ENCODE measurements around the gene ZGPAT. TPM values are rescaled to one million over a fixed set of nuclear protein-coding genes. Genes with fewer than 3 reads are reported as not detected.

The ZGPAT gene
- total RNA-seq, 1 donor from 2014 or later, result 32.8 TPM

GRCh38 chr20:63686094-63686491, 21.7 kb upstream of the ZGPAT start:
- Mint-ChIP-seq H3K36me3 (no peaks in the 10 kb centered on the region), H3K27ac (no peak overlapping the region), H3K27me3 (no peaks in the 10 kb centered on the region), H3K4me3 (no peak overlapping the region), H3K9me3 (no peaks in the 10 kb centered on the region), H3K4me1 (ENCODE audit: unreplicated experiment) (no peaks in the 10 kb centered on the region)
- TF ChIP-seq, protein P1, sequence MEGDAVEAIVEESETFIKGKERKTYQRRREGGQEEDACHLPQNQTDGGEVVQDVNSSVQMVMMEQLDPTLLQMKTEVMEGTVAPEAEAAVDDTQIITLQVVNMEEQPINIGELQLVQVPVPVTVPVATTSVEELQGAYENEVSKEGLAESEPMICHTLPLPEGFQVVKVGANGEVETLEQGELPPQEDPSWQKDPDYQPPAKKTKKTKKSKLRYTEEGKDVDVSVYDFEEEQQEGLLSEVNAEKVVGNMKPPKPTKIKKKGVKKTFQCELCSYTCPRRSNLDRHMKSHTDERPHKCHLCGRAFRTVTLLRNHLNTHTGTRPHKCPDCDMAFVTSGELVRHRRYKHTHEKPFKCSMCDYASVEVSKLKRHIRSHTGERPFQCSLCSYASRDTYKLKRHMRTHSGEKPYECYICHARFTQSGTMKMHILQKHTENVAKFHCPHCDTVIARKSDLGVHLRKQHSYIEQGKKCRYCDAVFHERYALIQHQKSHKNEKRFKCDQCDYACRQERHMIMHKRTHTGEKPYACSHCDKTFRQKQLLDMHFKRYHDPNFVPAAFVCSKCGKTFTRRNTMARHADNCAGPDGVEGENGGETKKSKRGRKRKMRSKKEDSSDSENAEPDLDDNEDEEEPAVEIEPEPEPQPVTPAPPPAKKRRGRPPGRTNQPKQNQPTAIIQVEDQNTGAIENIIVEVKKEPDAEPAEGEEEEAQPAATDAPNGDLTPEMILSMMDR (conservative IDR thresholded peaks at IDR 0.05), result no peak
- no peak for DNase-seq (ENCODE audit: extremely low spot score, unreplicated experiment)

DNA sequence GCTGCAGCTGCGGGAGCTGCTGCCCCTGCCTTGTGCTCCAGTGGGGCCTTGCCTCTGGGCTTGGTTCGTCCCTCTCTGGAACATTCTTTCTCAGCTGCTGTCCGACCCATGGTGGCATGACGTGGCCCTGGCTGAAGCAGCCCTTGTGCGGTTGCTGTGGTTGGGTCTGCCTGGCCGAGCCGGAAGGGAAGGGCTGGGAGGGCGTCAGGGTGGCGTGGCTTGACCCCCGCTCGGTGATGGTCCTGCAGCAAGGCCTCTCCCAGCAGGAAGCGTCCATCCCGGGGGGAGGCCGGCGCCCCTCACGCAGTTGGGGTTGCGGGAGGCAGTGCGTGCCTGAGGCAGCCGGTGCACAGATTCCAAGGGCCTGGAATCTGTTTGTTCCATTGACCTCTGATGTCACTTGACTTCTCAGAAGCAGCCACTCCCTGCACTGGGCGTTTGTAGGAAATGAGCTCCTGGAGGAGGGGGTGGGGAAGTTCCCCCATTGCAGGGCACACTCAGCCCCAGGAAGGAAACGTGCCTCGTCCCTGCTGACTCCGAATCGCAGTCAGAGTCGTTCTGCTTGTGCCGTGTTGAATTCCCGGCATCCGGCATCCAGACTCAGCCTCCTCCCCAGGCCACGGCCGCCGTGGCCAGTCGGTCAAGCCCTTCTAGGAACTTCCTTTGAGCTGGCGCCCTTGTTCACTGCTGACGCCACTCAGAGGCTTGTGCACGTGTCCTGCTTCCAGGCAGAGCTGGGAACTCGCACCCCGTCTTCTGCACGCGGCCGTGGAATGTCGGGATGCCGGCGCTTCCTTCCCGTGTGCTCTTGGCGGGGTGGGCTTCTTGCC, 21.1 kb upstream of the ZGPAT start:
- H3K36me3 Mint-ChIP-seq, result no peaks in the 10 kb centered on the region
- no peak overlapping the region for H3K4me3 Mint-ChIP-seq
- no peaks in the 10 kb centered on the region for H3K9me3 Mint-ChIP-seq
- H3K4me1 Mint-ChIP-seq (ENCODE audit: unreplicated experiment), result no peaks in the 10 kb centered on the region
- H3K27me3 Mint-ChIP-seq, result no peaks in the 10 kb centered on the region
- DNase-seq (ENCODE audit: extremely low spot score, unreplicated experiment), result no peak
- no peak overlapping the region for H3K27ac Mint-ChIP-seq
- TF ChIP-seq, protein P1 (conservative IDR thresholded peaks at IDR 0.05), result no peak

DNA sequence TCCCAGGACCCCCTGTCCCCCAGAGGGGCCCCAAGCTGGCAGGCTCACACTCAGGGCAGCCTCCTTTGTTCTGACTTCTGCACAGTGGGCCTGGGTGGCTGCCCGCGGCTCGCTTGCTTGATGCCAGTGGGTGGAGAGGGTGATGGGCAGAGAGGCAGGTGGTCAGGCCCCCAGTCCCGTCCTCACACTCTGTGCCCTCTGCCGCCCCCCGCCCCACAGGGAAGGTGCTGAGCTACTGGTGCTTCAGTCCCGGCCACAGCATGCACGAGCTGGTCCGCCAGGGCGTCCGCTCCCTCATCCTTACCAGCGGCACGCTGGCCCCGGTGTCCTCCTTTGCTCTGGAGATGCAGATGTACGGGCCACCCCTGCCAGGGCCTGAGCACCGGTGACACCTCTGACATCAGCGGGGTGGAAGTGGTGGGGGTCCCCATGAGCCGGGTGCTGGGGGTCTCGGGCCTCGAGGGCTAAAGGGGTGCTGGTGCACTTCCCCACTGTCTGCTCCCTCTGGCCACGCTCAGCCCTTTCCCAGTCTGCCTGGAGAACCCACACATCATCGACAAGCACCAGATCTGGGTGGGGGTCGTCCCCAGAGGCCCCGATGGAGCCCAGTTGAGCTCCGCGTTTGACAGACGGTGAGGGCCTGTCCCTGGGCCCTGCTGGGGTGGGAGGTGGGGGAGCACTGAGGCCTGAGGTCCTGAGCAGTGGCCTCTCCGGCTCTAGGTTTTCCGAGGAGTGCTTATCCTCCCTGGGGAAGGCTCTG, 20.2 kb upstream of the ZGPAT start:
- TF ChIP-seq, protein P1 (conservative IDR thresholded peaks at IDR 0.05), result no peak
- Mint-ChIP-seq H3K4me3 (no peak overlapping the region), H3K4me1 (ENCODE audit: unreplicated experiment) (no peaks in the 10 kb centered on the region), H3K27ac (no peak overlapping the region), H3K36me3 (no peaks in the 10 kb centered on the region), H3K9me3 (no peaks in the 10 kb centered on the region), H3K27me3 (no peaks in the 10 kb centered on the region)
- no peak for DNase-seq (ENCODE audit: extremely low spot score, unreplicated experiment)

- no peak for DNase-seq (ENCODE audit: extremely low spot score, unreplicated experiment)
- H3K27ac Mint-ChIP-seq, result no peak overlapping the region
- no peak overlapping the region for H3K4me3 Mint-ChIP-seq
- H3K9me3 Mint-ChIP-seq, result no peaks in the 10 kb centered on the region
- no peaks in the 10 kb centered on the region for H3K36me3 Mint-ChIP-seq
- H3K4me1 Mint-ChIP-seq (ENCODE audit: unreplicated experiment), result no peaks in the 10 kb centered on the region
- TF ChIP-seq, protein P1 (conservative IDR thresholded peaks at IDR 0.05), result no peak
- no peaks in the 10 kb centered on the region for H3K27me3 Mint-ChIP-seq
These were observed 19.4 kb upstream of the ZGPAT start for GRCh38 chr20:63688228-63689045.

All from type B pancreatic cell (in vitro differentiated cells).